ENCODE measurements around the gene PLPPR3.
"Not testable (repeated sequence)": the region's sequence is repeated elsewhere in the genome, so short reads cannot be mapped to it uniquely, and the experiment has no call there.

PLPPR3 gene

DNA sequence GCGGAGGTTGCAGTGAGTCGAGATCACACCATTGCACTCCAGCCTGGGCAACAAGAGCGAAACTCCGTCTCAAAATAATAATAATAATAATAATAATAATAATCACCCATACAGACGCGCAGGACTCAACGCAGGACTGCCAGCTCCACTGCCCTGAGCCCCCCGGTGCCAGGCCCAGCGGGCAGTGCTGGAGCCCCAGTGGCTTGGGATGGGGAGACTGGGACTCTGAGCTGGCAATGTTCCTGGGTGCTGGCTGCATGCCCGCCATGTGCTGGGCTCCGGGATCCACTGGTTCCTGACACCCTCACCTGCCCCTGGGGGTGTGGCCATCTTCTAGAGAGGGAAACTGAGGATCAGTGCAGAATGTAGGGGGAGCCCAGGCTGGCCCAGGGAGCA is 5.6 kb upstream of the PLPPR3 start:
- no peak for TF ChIP-seq GATA1 (IDR thresholded peaks at IDR 0.05; ENCODE audit: low read depth, low read length)
- no peak for TF ChIP-seq POLR2A (IDR thresholded peaks at IDR 0.05; ENCODE audit: low read length)
- no peak for DNase-seq

DNA sequence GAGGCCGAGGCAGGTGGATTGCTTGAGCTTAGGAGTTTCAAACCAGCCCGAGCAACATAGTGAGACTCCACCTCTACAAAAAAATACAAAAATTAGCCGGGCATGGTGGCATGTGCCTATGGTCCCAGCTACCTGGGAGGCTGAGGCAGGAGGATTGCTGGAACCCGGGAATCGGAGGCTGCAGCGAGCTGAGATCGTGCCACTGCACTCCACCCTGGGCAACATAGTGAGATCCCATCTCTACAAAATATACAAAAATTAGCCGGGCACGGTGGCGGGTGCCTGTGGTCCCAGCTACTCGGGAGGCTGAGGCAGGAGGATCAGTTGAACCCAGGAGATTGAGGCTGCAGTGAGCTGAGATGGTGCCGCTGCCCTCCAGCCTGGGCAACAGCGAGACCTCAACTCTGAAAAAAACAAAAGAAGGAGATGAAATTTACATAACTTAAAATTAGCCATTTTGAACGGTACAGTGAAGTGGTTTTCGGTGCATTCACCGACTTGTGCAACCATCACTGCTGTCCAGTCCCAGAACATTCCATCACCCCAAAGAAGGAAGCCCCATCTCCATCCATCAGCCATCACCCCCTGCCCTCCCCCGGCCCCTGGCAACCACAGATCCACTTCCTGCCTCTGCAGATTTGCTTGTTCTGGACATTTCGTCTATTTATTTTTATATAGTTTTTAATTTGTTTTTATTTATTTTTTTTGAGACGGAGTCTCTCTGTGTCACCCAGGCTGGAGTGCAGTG is 4.3 kb upstream of the PLPPR3 start:
- TF ChIP-seq GATA1 (IDR thresholded peaks at IDR 0.05; ENCODE audit: low read depth, low read length), result no peak
- DNase-seq, result no peak

DNA sequence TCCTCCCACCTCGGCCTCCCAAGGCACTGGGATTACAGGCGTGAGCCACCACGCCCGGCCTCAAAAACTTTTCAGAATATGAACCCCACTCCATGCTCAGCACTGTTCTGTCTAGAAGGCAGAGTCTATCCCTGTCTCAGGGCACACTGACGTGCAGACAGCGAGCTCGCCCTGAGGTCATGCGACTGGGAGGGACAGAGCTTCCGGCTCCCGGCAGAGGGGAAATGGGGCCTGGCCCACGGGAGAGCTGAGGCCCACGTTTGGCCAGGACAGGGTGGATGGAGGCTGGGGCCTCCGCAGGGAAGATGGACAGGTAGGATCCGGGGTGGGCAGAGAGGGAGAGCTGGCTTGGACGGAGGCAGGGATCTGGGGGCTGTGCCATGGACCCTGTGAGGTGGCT is 3.1 kb upstream of the PLPPR3 start:
- no peak for DNase-seq
- TF ChIP-seq GATA1 (IDR thresholded peaks at IDR 0.05; ENCODE audit: low read depth, low read length) (no peak), POLR2A (IDR thresholded peaks at IDR 0.05; ENCODE audit: low read length) (no peak)

DNA sequence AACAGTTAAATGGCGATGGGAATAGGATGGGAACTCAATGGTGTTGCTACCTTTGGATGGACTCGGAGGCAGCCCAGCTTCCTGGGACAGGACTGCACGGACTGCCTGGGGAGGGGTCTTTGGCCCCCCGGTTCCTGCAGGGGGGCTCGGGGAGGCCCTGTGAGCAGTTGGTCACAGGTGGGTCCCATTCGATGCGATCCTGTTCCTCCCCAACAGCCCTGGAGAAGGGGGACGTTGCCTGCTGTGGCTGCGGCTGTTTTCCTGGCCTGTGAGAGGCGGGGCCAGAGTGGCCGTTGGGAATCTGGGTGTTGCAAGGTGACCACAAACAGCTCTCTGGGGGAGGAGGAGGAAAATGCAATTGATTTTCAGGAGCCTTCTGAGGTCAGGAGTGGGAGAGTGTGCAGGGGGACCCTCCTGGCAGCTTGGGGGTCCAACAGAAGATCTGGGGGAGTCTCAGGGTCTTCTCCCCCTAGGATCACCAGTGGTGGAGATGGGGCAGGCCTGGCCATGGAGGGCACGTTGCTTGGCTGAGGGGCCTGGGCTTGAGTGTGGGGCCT is 1.9 kb upstream of the PLPPR3 start:
- TF ChIP-seq POLR2A (IDR thresholded peaks at IDR 0.05; ENCODE audit: low read length), result no peak
- TF ChIP-seq GATA1 (IDR thresholded peaks at IDR 0.05; ENCODE audit: low read depth, low read length), result no peak
- no peak for DNase-seq

DNA sequence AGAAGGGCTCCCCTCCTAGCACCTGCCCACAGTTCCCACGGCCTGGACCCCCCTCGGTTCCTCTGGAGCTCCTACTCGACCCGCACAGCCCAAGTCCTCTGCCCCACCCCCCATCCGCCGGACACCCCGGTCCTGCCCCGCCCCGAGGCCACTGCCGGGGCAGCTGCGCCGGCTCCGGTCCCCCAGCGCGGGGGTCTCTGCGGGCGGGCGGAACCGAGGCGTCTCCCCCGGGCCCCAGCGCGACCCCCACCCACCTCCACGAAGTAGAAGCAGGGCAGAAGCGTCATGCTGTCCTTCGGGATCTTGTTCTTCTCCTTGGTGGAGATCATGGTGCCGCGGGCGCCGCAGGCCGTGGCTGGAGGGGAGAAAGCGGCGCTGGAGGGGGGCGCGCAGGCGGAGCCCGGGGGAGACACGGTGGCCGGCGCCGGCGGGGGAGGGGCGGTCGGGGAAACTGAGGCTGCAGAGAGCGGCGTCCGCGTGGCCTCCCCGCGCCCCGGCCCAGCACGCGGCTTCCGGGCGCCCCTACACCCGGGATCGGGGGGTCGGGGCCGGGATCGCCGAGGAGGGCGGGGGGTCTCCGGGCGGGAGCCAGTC is 427 bp downstream of the PLPPR3 start:
- no peak for TF ChIP-seq GATA1 (IDR thresholded peaks at IDR 0.05; ENCODE audit: low read depth, low read length)
- TF ChIP-seq POLR2A (IDR thresholded peaks at IDR 0.05; ENCODE audit: low read length), result no peak
- no peak for DNase-seq

DNA sequence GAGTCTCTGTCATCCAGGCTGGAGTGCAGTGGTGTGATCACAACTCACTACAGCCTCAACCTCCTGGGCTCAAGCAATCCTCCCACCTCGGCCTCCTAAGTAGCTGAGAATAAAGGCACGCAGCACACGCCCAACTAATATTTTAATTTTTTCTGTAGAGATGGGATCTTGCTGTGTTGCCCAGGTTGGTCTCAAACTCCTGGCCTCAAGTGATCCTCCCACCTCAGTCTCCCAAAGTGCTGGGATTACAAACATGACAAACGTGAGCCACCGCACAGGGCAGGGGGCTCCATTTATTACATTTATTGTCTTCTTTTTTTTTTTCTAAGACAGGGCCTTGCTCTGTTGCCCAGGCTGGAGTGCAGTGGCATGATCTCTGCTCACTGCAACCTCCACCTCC is 1.5 kb downstream of the PLPPR3 start:
- not testable (repeated sequence) for DNase-seq

DNA sequence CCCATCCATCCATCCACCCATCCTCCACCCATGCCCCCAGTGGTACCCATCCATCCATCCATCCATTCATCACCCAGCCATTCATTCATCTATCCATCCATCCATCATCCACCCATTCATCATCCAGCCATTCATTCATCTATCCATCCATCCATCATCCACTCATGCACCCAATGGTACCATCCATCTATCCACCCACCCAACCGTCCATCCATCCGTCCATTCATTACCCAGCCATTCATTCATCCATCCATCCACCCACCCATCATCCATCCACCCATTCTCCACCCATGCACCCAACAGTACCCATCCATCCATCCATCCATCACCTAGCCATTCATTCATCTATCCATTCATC is 5.3 kb downstream of the PLPPR3 start:
- no peak for TF ChIP-seq GATA1 (IDR thresholded peaks at IDR 0.05; ENCODE audit: low read depth, low read length)
- no peak for TF ChIP-seq POLR2A (IDR thresholded peaks at IDR 0.05; ENCODE audit: low read length)
- no peak for DNase-seq

DNA sequence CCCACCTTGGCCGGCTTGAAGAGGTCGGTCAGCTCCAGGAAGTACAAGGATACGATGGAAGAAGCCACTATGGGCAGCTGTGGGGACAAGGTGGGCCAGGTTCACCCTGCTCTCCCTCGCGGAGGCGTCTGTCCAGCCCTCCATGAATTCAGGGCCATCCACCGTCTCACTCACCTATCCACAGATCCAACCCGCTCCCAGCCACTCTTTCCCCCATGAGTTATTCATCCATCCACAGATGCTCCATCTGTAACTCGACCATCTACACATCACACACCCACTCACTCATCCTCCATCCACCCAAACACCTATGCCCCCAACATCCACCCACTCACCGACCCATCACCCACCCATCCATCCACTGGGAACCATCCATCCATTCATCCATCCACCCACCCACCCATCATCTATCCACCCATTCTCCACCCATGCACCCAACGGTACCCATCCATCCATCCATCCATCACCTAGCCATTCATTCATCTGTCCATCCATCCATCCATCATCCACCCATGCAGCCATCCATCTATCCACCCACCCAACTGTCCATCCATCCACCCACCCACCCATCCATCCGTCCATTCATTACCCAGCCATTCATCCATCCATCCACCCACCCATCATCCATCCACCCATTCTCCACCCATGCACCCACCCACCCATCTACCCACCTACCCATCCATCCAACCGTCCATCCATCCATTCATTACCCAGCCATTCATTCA is 5.8 kb downstream of the PLPPR3 start:
- no peak for DNase-seq
- no peak for TF ChIP-seq GATA1 (IDR thresholded peaks at IDR 0.05; ENCODE audit: low read depth, low read length)
- TF ChIP-seq POLR2A (IDR thresholded peaks at IDR 0.05; ENCODE audit: low read length), result no peak

DNA sequence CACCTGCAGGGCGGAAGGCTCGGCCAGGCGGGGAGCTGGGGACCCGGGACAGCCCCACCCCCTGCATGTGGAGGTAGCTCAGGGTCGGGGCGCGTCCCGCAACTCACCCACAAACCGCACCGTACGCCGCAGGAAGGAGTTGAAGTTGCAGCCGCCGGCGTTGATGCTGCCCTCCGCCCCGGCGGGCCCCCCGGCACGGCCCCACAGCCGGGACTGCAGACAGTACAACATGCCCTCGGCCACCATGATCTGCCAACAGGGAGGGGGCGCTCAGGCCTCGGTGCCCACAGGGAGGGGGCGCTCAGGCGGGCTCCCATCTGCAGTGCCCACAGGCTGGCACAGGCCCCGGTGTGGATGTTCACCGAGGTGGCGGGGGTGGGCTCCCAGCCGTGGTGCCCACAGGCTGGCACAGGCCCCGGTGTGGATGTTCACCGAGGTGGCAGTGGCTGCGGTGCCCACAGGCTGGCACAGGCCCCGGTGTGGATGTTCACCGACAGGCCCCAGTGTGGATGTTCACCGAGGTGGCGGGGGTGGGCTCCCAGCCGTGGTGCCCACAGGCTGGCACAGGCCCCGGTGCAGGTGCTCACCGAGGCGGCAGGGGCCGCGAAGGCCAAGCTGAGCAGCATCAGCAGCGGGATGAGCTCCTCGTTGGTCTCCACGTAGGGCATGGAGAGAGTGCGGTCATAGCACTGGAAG is 6.5 kb downstream of the PLPPR3 start:
- DNase-seq, result no peak
- TF ChIP-seq POLR2A (IDR thresholded peaks at IDR 0.05; ENCODE audit: low read length), result no peak
- TF ChIP-seq GATA1 (IDR thresholded peaks at IDR 0.05; ENCODE audit: low read depth, low read length), result no peak

DNA sequence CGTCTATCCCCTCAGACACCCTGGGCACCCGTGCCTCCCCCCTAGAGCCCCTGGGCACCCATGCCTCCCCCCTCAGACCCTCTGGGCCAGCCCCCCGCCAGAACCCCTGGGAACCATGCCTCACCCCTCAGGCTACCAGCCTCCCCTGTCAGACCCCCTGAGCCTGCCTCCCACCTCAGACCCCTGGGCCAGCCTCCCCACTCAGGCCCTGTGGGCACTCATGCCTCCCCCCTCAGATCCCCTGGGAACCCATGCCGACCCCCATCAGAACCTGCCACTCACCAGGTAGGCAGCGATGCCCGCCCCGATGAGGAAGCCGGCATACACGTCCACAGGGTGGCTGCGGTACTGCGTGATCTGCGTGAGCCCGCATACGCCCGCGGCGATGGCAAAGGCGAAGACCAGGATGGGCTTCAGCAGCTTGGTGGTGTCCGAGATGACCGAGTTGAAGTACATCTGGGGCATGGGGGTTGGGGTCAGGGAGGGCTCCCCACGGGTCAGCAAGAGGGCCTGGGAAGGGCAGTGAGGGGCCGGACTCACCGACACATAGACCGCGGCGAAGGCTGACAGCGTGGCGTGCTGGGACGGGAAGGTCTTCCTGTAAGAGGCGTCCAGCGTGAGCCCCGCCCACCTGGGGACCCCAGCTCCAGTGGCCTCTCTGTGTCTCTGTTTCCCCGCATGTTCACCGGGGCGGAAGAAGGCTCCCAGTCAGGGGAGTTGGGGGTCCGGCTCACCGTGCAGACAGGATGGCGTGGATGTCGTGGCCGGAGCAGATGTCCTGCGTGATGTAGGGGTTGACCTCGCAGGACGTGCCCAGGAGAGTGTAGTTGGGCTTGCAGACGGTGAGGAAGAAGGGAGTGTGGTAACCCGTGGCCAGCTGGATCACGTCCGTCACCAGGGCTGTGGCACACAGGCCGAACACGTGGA is 7.3 kb downstream of the PLPPR3 start:
- TF ChIP-seq GATA1 (IDR thresholded peaks at IDR 0.05; ENCODE audit: low read depth, low read length) (no peak), POLR2A (IDR thresholded peaks at IDR 0.05; ENCODE audit: low read length) (no peak)
- no peak for DNase-seq

DNA sequence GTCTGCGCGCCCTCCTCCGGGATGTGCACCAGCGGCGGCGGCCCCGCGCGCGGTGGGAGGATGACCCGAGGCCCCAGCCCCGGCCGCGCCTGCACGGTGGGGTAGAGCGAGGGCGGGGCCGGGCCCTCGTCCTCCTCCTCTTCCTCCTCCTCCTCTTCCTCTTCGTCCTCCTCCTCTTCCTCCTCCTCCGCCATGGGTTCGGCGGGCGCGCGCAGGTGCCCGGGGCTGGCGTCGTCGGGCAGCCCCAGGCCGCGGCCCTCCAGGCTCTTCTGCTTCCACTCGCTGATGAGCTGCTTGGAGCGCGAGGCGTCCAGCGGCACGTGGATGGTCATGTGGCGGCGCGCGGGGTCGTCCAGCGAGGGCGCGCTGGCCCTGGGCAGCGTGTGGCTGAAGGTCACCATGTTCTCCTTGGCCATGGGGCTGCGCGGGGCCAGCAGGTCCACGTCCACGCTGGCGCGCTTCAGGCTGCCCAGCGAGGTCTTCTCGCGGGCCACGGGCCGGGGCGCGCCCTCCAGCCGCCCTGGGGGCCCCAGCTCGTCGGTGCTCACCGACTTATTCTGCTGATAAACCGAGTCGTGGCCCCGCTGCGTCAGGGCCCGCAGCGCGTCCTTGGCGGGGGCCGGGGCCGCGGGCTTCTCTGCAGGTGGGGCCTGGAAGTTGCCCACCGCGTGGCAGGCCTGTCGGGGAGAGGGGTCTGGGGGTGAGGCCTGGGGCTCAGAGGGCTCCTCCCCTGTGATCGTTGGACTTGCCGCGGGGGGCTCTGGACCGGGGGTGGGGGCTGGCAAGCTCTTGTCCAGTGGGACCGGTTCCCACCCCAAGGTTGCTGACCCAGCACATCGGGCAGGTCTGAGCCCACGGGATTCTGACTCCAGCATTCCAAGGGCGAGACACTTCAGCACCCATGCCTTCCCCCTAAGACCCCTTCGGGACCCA is 8.3 kb downstream of the PLPPR3 start:
- no peak for TF ChIP-seq GATA1 (IDR thresholded peaks at IDR 0.05; ENCODE audit: low read depth, low read length)
- no peak for TF ChIP-seq POLR2A (IDR thresholded peaks at IDR 0.05; ENCODE audit: low read length)
- no peak for DNase-seq

DNA sequence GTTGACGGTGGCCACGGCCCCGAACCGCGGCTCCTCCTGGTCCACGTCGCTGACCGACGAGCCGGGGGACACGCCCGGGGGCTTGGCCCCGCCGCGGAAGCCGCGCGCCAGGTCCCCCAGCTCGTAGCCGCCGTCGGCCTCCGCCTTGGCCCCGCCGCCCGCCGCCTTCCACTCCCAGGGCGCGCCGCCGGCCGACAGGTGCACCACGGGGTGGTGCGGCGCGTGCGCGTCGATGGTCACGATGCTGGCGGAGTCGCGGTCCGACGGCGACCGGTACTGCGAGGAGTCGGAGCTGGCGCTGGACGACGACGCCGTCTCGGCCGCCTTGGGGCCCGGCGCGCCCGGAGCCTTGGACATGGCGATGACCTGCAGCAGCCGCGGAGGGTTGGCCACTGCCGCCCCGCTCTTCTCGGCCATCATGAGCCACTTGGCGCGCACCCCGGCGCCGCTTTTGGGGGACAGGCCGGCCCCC is 9.0 kb downstream of the PLPPR3 start:
- DNase-seq, result no peak
- no peak for TF ChIP-seq POLR2A (IDR thresholded peaks at IDR 0.05; ENCODE audit: low read length)

Measured in erythroblast (primary cell).